Esophagus muscularis mucosa (tissue), 4 donors: ENCODE results near the gene ATP1A2. TPM values are rescaled to one million over a fixed set of nuclear protein-coding genes. Genes with fewer than 3 reads are reported as not detected.

Experiments
- DNase-seq: peaks from one replicate; pipeline ENCODE4 v3.0.0-alpha.2; 2017; ENCODE audit errors: extremely low spot score
- H3K27ac ChIP-seq, 4 donors: fragments of 200-600 bp; sonication (generic); replicated peaks in 1 of 4; 1 replicate in 3 of 4; 2 replicates in 1 of 4; pipeline ENCODE4 v1.5.1; 2016 to 2019; ENCODE audit warnings: mild to moderate bottlenecking in 1 of 4
- H3K27me3 ChIP-seq, 4 donors: fragments of 200-600 bp; sonication (generic); one replicate each; pipeline versions ENCODE4 v1.5.1 to v1.6.0; 2016 to 2019
- H3K36me3 ChIP-seq, 4 donors: fragments of 200-600 bp; sonication (generic); one replicate each; pipeline ENCODE4 v1.5.1; 2016 to 2019
- H3K4me1 ChIP-seq, 4 donors: fragments of 200-600 bp; sonication (generic); one replicate each; pipeline ENCODE4 v1.5.1; 2016 to 2019
- H3K4me3 ChIP-seq, 4 donors: fragments of 200-600 bp; sonication (generic); 1 replicate in 2 of 4; 2 replicates in 2 of 4; pipeline ENCODE4 v1.5.1; 2016 to 2019; ENCODE audit warnings: mild to moderate bottlenecking in 4 of 4, moderate library complexity in 1 of 4
- H3K9me3 ChIP-seq, 4 donors: fragments of 200-600 bp; sonication (generic); 1 replicate in 3 of 4; 2 replicates in 1 of 4; pipeline ENCODE4 v1.5.1; 2016 to 2019
- CTCF ChIP-seq, 3 experiments: fragments of 200-600 bp in 2 of 3; fragments of 450-650 bp in 1 of 3; sonication (generic) in 2 of 3; IDR thresholded peaks; one replicate each; pipeline ENCODE4 v1.5.1; 2017 to 2019; ENCODE audit warnings: antibody characterized with exemption in 3 of 3, mild to moderate bottlenecking in 2 of 3, moderate library complexity in 1 of 3
- EP300 ChIP-seq: sonication (generic); formaldehyde crosslinking; IDR thresholded peaks from one replicate; pipeline ENCODE4 v1.6.1; 2017; ENCODE audit warnings: antibody characterized with exemption
- POLR2A ChIP-seq: fragments of 450-650 bp; IDR thresholded peaks from one replicate; pipeline ENCODE4 v1.6.1; 2017; ENCODE audit warnings: antibody characterized with exemption, moderate library complexity, mild to moderate bottlenecking, low read depth
- POLR2AphosphoS5 ChIP-seq, 2 donors: sonication (generic); formaldehyde crosslinking; IDR thresholded peaks; one replicate each; pipeline ENCODE4 v1.6.1; 2017; ENCODE audit warnings: antibody characterized with exemption in 2 of 2
- WGBS: methylation state at CpG from one replicate; pipeline ENCODE4 v1.1.5; 2018; 5-methylcytosine and 5-hydroxymethylcytosine counted together
- intact Hi-C: fragments of 100-400 bp; cut with DNase I; formaldehyde crosslinking; loops from one replicate; pipeline ENCODE4 v1.15.1; 2023
- total RNA-seq, 4 donors: library from RNA; depleted of rRNA; stranded (reverse); fragments of >200 nt; gene quantifications; one replicate each; pipeline versions ENCODE4 v1.1.0 to v1.2.1, GENCODE V29; 2016

Gene ATP1A2
- total RNA-seq, 4 donors from 2014 or later, result 101 to 214 (median 130) TPM

- Histone ChIP-seq H3K36me3 (no peaks in the 10 kb centered on the region), H3K9me3 (no peaks in the 10 kb centered on the region), H3K27me3 (peaks cover 0 to 33% (median 8%) of the 10 kb centered on the region in 4 donors), H3K4me3 (peak overlapping the region; percentile 55 to 59 (median 58)), H3K4me1 (peaks cover 9 to 16% (median 14%) of the 10 kb centered on the region in 4 donors), H3K27ac (no peak overlapping the region)
- WGBS, result 3% methylated on average over 44 of the region's 46 CpGs
- intact Hi-C loops, result no loop called here
- no peak for TF ChIP-seq POLR2A
- TF ChIP-seq EP300, result no peak
- TF ChIP-seq CTCF (IDR thresholded peaks at IDR 0.05), result no peak
- TF ChIP-seq POLR2AphosphoS5 (IDR thresholded peaks at IDR 0.05), result peak in 1 of 2 donors; percentile 19
- DNase-seq, result no peak
These were observed 45.1 kb upstream of the ATP1A2 start for GRCh38 chr1:160070243-160071163.

GRCh38 chr1:160071289-160071688 lies 44.3 kb upstream of the ATP1A2 start:
- WGBS, result 88% methylated on average over 5 of the region's 5 CpGs
- DNase-seq, result no peak
- Histone ChIP-seq H3K4me3 (no peak overlapping the region), H3K27ac (no peak overlapping the region), H3K27me3 (peaks cover 0 to 33% (median 8%) of the 10 kb centered on the region in 4 donors), H3K4me1 (peaks cover 9 to 16% (median 14%) of the 10 kb centered on the region in 4 donors), H3K9me3 (no peaks in the 10 kb centered on the region), H3K36me3 (no peaks in the 10 kb centered on the region)
- intact Hi-C loops, result no loop called here
- TF ChIP-seq POLR2A (no peak), EP300 (no peak)

- no peaks in the 10 kb centered on the region for H3K9me3 ChIP-seq
- intact Hi-C loops, result no loop called here
- no peak for TF ChIP-seq CTCF (IDR thresholded peaks at IDR 0.05)
- TF ChIP-seq POLR2A, result no peak
- TF ChIP-seq EP300, result no peak
- TF ChIP-seq POLR2AphosphoS5 (IDR thresholded peaks at IDR 0.05), result no peak
- no peak overlapping the region for H3K27ac ChIP-seq
- no peak for DNase-seq
- peaks cover 0 to 46% (median 13%) of the 10 kb centered on the region in 4 donors for H3K27me3 ChIP-seq
- H3K4me1 ChIP-seq, result peaks cover 7 to 12% (median 10%) of the 10 kb centered on the region in 4 donors
- H3K36me3 ChIP-seq, result no peaks in the 10 kb centered on the region
- 75% methylated on average over 4 of the region's 4 CpGs for WGBS
- H3K4me3 ChIP-seq, result no peak overlapping the region
These were observed 40.7 kb upstream of the ATP1A2 start for GRCh38 chr1:160074865-160075264.

- Histone ChIP-seq H3K9me3 (no peaks in the 10 kb centered on the region), H3K4me1 (peaks cover 1 to 2% (median 2%) of the 10 kb centered on the region in 4 donors), H3K27ac (no peak overlapping the region), H3K36me3 (no peaks in the 10 kb centered on the region), H3K4me3 (no peak overlapping the region), H3K27me3 (peaks cover 0 to 46% (median 14%) of the 10 kb centered on the region in 4 donors)
- DNase-seq, result no peak
- TF ChIP-seq POLR2AphosphoS5 (IDR thresholded peaks at IDR 0.05) (no peak), CTCF (IDR thresholded peaks at IDR 0.05) (no peak), EP300 (no peak), POLR2A (no peak)
- 44% methylated on average over 2 of the region's 2 CpGs for WGBS
- intact Hi-C loops, result no loop called here
These were observed 39.7 kb upstream of the ATP1A2 start for GRCh38 chr1:160075836-160076235.

GRCh38 chr1:160076295-160076694 lies 39.3 kb upstream of the ATP1A2 start:
- no peak for DNase-seq
- Histone ChIP-seq H3K27me3 (peaks cover 0 to 46% (median 17%) of the 10 kb centered on the region in 4 donors), H3K9me3 (no peaks in the 10 kb centered on the region), H3K4me1 (no peaks in the 10 kb centered on the region), H3K4me3 (no peak overlapping the region), H3K36me3 (no peaks in the 10 kb centered on the region), H3K27ac (no peak overlapping the region)
- WGBS, result 88% methylated on average over 3 of the region's 3 CpGs
- TF ChIP-seq POLR2A, result no peak
- TF ChIP-seq POLR2AphosphoS5 (IDR thresholded peaks at IDR 0.05), result no peak
- intact Hi-C loops, result no loop called here
